OCI-LY3 (cell line): ENCODE results near the gene NXT1.

Source experiments
- CTCF ChIP-seq: fragments of 200-600, 300-600 bp; sonication (generic); IDR thresholded peaks from 2 replicates; pipeline ENCODE4 v1.5.1; 2014; ENCODE audit warnings: antibody characterized with exemption, low read length, low read depth
- EZH2phosphoT487 ChIP-seq: fragments of 200-600 bp; shearing (Covaris generic); IDR thresholded peaks from 2 replicates; pipeline ENCODE4 v1.6.1; 2018; ENCODE audit warnings: antibody characterized with exemption, mixed run types, low read depth

- TF ChIP-seq CTCF (no peak), EZH2phosphoT487 (no peak)
These were observed 50.5 kb downstream of the NXT1 start for GRCh38 chr20:23401051-23401450.
